ENCODE measurements around the gene DCC.

- TF ChIP-seq CTCF (IDR thresholded peaks at IDR 0.05; ENCODE audit: low read length), result no peak
- no peak for TF ChIP-seq EZH2phosphoT487 (IDR thresholded peaks at IDR 0.05; ENCODE audit: low read length)
Observed at GRCh38 chr18:53551868-53552426, 1212.0 kb downstream of the DCC start.

Data from MM.1S (cell line).